ENCODE data around the gene TNS3.

TNS3 gene

DNA sequence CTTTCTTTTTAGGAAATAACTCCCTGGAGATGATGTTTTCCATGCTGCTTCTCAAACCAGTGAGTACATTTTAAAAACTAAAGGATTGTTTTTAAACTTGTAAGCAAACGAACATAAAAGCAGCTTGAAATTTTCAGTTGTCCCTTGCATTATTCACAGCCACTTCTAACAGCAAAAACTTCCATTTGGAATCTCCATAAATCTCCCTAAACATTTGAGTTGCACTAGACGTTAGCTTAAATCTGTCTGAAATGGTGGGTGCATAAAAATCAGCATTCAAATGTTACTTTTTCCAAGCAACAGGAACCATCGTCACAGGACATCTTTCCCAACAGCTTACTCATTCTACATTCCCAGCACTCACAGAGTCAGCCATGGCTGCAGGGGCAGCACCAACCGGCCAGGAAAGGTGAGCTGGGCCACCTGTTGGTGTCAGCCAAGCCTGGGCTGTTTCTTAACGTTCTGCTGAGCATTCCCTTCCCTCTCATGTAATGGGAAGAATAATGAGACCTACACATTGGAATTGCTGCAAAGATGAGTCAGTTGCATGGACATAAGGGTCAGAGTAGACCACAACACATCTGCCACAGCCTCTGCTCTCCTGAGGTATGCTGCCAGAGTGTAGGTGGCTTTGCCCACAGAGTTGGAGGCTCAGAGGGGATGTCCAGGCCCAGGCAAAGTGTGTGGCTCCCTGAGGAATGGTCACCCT is 163.2 kb downstream of the TNS3 start:
- DNase-seq: no peak

DNA sequence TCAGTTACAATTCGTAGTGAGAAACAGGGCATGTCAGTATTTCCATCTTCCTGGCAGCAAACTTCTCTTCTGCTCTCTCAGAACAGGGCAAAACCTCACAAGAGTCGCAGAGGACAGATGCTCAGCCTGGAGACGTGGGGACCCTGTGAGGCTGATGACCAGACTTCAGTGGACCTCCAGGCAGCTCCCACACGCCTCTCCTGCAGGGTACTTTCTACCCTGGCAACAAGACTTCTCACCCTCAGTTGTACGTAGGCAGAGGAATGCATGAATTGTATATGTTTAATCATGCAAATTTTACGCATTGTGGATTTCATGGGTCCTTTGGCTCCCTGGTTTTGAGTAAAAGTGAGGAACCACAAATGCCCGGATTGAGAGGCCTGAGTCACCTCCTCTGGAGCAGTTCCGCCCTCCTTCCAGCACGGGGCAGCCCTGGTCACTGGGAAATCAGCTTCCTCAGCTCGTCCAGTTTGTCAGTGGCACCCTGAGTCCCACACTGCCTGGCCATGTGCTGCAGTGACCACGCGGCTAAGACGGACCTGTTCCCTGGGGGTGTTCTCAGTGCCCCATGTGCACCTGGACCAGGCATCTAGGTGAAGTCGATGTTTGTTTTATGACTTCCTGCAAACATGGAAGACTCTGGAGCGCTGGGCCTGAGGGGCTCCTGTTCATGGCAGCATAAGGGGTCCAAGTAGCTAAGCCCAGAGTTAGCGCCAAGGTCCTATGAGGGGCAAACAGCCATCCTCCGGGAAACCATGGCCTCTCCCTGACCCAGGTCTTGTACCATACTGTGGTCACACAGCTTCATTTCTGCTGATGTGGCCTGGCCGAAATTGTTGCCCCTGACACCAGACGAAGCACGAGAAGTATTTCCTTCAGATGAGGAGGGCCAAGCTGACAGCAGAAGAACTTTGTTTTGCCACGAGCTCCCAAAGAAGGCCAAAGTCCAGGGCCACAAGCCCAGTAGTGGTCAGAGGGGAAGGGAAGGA is 165.1 kb downstream of the TNS3 start:
- no peak for DNase-seq

DNA sequence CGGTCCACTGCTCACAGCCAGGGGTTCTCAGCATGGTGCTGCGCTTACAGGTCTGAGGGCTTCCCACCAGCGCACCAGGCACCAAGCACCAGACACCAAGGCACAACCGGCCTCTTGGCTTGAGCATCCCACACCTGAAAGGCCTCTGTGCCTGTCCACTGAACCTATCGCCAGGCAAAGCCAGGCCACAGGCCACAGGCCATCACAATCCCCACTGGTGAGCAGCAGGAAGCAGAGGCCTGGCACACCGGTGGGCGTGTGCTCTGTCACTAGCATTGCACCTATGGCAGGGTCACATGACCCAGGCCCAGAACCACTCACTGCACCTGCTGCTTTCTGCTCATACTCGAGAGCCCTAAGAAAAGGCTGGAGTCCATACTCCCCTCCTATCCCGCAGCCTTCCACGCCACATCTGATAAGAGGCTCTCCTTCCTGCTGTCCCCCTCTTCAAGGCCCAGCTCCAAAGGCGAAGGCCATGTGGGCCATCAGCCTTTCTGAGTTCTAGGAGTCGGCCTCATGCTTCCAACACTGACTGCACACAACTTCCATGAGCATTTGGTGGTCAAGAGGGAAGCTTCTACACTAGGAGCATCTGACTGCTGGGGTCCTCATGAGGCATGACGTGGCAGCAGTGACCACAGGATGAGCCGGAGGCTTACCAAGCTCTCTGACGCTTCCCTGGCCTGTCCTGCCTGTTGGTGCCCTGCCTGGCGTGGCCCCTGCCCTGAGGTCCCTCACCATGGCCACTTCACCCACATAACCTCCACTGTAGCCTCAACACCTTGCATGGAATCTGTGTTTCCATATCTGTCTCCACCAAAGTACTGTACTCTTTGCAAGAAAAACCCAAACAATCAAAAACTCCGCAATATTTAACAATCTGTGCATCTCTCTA is 166.3 kb downstream of the TNS3 start:
- no peak for DNase-seq

DNA sequence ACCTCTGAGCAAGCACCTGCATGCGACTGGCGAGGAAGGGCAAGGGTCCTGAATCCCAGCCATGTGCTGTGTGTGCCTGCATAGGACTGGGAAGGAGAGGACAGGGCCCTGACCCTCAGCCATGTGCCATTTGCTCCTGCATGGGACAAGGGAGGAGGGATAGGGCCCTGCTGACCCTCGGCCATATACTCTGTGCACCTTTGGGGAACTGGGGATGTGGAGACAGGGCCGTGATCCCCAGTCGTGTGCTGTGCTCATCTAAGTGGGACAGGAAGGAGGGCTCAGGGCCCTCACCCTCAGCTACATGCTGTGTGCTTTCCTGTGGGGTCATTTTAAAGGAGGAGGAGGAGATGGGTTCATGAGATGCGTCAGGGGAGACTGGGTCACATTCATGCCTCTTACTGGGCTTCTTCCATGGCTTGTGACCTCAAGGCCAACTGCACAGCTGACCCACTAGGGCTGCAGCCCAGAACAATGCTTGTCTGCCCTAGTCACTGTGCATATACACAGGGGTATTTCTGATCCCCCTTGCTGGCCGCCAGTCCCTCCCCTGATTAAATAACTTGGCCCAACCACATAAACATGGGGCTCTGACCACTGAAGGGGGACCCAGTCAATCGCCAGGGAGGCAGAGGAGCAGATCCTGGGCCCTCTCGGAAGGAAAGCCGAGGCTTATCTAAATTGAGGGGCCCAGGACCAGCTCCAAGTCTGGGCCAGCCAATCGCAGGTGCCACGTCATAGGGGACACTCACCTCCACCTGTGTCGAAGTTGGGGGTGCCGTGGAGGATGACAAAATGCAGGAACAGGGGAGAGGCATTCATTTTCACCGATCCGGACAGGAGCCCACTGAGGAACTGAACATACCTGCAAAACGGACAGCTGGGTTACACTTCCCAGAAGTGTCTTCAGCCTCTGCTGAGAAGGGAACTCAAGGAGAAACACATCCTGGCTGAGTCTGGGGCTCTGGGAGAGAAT is 167.3 kb downstream of the TNS3 start:
- DNase-seq: no peak

DNA sequence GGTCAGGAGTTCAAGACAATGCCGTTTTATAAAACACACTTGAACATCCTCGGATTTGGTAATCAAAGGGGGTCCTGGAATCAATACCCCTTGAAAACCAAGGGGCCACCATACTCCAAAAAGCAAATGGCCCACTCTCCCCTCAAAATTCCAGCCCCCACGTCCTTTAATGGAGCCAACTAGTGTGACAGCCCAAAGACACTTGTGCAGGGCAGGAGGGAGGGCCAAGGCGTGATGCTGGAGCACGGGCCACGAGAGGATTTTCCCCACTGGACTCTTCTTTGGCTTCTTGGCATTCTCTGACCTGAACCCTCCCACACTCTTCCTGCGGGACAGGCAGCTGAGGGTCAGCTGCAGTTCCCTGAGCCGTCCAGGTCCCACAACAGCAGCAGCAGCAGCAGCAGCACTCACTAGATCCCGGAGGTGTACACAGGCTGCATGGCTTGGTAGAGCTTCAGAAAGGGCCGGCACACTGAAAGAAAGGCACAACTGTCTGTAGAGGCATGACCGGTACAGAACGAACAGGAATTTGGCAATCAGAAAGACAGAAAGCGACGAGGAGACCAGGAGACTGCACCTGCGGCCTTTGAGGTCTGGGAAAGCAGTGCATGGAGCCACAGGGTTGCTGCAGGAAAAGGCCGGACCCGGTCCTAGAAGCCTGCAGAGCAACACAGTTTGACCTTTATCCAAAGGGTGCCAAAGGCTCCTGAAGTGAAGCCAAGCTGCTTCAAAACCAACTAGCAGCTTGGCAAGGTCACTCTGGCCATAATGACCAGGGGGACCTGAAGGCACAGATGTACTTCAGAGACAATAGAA is 168.2 kb downstream of the TNS3 start:
- DNase-seq: no peak

DNA sequence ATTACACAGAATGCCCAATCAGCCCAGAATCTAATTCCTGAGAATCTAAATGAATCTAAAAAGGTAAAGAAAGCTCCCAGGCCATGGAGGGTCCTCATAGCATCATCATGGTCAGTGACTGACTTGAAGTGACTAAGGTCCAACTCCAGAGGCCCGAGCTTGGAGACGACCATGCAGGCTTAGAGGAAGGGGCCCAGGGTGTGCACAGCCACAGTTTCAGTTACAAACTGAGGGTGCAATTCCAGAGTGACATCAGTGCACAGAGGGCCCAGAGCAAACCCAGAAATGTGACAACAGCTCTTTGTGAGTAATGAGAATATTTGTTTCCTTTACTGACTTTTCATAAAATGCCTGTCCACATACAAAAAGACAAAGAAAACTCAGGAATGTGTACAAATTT is 170.0 kb downstream of the TNS3 start:
- no peak for DNase-seq

DNA sequence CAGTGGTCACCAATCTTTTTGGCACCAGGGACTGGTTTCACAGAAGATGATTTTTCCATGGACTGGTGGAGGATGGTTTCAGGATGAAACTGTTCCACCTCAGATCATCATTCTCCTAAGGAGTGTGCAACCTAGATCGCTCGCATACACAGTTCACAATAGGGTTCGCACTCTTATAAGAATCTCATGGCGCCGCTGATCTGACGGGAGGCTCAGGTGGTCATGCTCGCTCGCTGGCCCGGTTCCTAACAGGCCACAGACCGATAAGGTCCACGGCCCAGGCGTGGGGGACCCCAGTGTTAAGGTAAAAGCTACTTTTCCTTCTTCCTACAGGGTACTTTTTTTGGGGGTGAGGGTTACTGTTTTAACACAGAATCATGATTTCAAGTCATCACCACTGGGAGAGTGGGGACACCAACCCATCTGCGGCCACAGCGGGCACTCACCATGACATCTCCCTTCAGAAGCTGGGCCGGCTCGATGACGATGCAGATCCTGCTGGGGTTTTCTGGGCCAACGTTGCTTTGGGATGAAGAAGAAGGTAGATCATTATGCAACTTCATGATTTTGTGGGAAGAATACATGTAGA is 170.5 kb downstream of the TNS3 start:
- DNase-seq: no peak

DNA sequence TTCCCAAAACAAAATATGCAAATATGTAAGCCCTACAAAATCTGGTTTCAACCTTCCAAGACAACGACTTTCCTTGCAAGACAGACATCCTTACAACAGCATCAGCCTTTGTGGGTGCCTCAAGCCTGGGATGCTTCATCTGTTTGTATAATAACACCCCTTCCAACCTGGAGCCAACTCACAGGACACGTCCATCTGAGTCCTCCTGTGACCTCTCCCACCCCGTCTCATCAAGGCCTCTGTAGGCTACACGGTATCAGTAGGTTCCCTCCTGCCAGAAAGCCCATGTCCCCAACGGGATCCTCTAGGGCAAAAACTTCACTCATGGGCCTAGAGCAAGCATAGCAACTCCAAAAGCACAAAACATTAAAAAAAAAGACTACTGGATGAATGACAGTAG is 173.2 kb downstream of the TNS3 start:
- no peak for DNase-seq

DNA sequence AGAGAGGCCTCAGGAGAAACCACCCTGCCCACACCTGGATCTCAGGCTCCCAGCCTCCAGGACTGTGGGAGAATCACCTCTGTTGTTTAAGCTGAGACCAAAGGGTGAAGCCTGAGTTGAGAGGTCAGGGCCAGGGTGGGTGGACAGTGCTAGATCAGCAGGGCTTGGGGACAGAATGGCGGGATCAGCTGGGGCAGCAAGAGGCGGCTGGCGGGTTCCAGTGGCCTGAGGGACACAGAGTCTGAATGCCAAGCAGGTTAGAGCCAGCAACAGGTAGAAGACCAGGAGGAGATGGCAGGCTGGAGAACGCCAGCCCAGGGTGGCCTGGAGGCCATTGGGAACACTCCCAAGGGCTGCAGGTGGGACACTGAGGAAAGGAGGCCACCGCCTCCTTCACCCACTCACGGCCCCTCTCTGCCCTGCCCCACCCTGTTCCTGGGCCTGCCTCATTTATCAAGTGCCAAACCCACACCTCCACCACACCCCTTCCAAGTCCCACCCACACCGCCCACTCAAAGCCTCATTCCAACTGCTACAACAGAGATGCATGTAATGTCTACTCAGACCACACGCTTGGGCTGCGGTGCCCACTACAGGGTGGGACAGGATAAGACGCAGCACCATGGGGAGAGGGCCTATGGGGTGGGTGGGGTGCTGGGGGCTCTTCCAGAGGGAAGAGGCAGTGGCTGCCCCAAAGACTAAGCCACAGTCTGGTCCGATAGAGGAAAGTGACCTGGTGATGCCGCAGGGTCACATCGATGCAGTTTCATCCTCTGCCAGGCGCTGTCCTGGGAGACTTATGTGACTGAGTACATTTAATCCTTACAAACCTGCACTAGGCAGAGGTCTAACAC is 173.9 kb downstream of the TNS3 start:
- no peak for DNase-seq

DNA sequence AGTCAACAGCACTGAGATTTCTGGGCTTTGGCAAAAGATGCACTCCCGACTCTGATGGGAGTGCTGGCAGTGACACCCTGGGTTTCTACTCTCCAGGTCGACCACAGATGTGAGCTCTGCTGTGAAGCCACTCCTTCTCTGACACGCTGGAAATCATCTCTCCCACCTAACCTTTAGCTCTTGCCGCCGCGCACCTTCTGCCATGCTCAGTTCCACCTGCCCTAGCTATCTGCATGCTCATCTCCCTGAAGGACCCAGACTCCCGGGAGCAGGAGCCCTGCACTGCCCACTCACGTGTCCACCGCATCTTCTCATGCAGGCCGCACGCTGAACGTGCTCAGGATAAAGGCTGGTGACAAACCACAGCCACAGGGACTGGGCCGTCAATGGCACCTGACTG is 174.8 kb downstream of the TNS3 start:
- no peak for DNase-seq

DNA sequence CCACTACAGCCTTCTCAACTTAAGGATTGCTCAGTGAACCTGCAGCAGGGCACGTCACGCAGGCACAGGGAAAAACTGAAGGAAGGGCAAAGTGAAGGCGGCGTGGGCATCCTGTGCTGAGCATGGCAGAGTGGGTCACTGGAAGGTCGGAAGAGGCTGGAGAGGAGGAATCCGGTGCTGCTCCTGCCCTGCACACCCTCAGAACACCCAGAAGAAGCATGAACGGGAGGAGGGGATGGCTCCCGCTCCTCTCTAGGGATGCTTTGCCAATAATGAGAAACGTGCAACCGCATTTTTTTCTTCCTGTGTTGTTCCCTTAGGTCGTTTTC is 175.1 kb downstream of the TNS3 start:
- no peak for DNase-seq

DNA sequence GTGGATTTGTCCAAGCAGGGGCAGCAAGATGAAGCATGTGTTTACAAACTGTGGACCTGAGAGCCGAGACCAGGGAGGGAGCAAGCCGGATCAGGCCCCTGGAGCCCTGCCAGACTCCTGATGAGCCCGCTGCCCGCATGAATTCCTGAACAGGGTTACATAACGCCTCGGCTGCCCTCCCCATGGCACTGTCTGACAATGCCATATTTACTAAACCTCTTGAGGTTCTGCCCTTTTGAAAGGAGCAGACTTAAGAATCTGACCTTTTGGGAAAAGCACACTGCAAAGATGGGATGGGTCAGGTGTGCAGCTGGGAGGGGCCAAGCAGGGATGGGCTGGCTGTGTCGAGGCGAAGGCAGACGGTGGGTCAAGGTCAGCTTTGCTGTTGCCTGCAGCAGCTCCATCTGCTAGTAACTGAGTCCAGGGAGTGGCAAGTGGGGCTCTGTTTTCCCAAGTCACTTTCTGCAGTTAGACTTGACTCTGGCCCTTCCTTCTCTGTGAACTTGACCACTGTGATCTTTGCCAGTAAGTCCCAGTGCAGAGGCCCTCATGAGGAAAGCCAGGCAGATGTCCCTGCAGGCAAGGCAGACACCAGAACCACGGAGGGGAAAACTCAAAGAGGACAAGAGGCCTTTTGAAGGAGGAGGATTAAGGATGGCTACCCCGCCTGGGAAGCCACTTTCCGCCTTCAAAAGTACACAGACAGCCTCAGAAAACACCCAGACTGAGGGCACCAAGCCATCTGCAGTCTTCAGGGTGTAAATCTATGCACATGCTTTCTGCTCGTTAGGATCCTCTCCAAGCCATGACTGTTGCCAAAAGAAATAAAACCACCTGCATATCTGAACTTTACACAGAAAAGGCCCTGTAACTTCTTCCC is 175.8 kb downstream of the TNS3 start:
- no peak for DNase-seq

DNA sequence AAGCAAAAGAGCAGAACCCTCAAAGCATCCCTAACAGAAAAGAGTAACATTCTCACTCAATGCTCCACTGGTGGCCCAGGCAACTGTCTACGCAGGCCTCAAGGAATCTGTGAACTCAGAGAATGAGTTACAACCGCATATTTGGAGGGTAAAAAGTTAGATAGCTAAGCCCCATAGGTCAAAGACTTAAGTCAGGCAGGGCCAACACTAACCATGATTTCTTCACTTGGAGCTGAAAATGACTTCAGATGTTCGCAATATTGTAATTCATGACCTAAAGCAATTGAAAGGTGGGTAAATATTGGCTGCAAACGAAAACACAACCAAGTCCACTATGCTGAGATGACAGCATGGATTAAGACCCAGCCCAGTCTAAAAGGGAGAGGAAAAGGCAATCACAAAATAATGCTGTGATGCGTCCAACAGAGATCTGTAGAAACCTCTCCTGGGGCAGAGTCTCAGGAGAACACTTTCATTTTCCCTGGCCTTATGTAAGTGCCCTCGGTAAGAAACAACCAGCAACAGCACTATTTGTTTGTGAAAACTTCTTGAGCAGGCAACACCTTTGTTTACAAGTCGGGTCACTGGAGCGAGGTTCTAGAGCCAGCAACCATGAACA is 176.5 kb downstream of the TNS3 start:
- no peak for DNase-seq

DNA sequence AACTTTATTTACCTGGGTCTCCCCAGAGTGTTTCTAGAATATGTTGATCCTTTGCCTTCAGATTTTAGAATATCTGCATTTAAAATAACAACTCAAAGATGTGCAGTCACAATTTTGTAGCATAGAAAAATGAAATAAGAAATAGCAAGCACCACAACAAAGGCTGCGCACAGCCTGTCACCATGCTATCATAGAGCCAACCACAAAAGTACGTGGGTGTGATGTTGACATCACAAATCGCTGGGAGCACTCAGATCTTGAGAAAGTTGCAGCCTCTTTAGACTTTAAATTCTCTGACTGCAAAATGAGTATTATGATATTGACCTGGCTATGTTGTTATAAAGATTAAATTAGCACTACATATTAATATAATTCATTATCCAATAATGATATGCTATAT is 177.9 kb downstream of the TNS3 start:
- DNase-seq: no peak

DNA sequence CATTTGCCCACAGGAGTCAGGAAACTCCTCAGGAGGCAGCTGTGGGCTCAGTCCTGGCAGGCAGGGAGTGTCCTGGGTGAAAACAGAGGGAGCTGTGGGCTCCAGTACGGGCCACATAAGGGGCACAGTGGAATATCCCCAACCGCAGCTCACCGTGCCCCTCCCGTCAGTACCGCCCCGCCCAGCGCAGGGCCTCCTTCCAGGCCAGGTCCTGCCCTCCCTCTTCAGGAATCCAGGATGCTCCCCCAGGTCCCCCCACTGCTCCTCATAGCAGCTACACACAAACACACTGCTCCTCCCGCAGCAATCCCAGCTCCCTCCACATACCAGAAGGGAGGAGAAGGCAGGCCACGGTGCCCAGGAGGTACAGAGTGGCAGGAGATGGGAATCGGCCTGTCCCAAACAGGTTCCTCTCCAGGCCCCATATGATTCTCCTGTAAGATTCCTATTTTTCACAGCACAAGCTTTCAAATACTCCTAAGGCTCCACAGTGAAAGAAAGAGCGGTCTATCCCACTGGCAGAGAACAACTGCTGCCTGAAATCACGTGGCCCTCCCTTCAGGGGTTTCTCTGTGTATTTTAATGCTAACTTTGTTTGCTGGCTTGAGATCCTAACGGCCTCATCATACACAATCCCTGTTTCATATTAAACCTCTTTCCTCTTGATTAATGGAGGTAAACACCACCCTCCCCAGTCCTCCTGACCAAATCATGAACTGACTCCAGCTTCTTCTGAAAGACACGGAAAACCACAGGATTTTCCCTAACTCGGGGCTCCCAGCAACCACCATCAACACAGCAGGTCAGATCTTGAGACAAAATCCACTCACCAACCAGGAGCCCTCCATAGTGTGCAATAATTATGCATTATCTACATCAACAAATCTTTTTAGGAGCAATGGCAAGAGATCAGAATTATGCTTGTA is 178.7 kb downstream of the TNS3 start:
- DNase-seq: no peak

DNA sequence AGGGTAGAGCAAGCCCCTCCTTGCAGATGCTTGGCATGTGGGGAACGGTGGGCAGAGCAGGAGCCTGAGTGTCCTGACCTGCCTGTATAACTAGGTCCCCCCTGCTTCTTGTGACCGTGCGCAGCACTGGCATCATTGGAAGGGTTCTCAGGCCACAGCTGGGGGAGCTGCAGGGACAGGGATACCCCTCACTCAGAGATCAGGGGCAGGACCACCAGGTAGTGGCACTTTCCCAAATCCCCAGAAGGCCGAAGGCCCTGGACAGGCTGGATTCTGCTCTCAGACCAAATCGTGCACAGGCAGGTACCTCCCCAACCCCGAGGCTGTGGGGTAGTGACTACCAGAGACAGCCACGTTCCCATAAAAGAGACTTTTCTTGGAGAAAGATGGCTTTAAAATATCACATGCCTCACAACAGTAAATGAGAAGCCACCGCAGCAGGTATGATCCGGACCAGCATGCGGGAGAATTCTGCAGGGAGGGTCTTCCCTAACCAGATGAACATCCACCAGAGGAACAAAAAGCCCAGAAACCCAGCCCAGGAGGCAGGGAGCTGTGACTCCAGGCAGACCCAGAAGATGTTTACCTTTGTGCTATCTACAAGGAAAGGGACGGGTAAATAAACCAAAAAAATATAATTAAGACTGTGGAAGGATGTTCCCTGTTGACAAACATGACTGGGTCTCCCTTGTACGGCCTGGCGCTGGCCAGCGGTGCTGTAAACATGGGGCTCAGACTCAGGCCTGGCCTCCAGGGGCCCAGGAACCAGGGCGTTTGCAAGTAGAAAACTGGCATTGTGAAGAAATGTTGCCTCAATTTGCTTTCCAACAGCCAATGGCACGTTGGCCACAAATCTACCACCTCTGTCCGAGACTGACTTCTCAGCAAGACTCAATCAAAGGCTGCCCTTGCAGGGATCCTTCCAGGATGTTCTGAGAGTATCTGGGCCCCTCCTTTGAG is 180.0 kb downstream of the TNS3 start:
- no peak for DNase-seq

Data from NCI-H510A (cell line).